Tibial artery (tissue), 4 donors: ENCODE measurements around the gene PRAMEF17.
"Not testable (repeated sequence)": the region's sequence is repeated elsewhere in the genome, so short reads cannot be mapped to it uniquely, and the experiment has no call there.

Experiments
- DNase-seq, 2 donors: peaks; one replicate each; pipeline ENCODE4 v3.0.0-alpha.2; 2019
- H3K27ac ChIP-seq, 2 donors: fragments of 200-600 bp; sonication (generic) in 1 of 2; 1 replicate in 1 of 2; 2 replicates in 1 of 2; pipeline ENCODE4 v1.5.1; 2018 to 2019; ENCODE audit warnings: mild to moderate bottlenecking in 1 of 2
- H3K27me3 ChIP-seq, 2 donors: fragments of 200-600 bp; sonication (generic) in 1 of 2; one replicate each; pipeline versions ENCODE4 v1.5.1 to v1.6.0; 2016 to 2019
- H3K36me3 ChIP-seq, 3 donors: fragments of 200-600 bp; sonication (generic) in 2 of 3; one replicate each; pipeline ENCODE4 v1.5.1; 2016 to 2019; ENCODE audit warnings: mild to moderate bottlenecking in 2 of 3
- H3K4me1 ChIP-seq, 4 donors: fragments of 200-600 bp; sonication (generic) in 2 of 4; 1 replicate in 3 of 4; 2 replicates in 1 of 4; pipeline ENCODE4 v1.5.1; 2016 to 2019
- H3K4me3 ChIP-seq, 2 donors: fragments of 200-600 bp; sonication (generic) in 1 of 2; 1 replicate in 1 of 2; 2 replicates in 1 of 2; pipeline ENCODE4 v1.5.1; 2018 to 2019; ENCODE audit warnings: mild to moderate bottlenecking in 2 of 2
- H3K9me3 ChIP-seq, 3 donors: fragments of 200-600 bp; sonication (generic) in 1 of 3; one replicate each; pipeline ENCODE4 v1.5.1; 2016 to 2019
- CTCF ChIP-seq, 2 experiments: fragments of 200-600 bp in 1 of 2; fragments of 450-650 bp in 1 of 2; IDR thresholded peaks; one replicate each; pipeline ENCODE4 v1.5.1; 2017 to 2019; ENCODE audit warnings: antibody characterized with exemption in 2 of 2, mild to moderate bottlenecking in 1 of 2, moderate library complexity in 1 of 2
- intact Hi-C: fragments of 100-400 bp; cut with DNase I; formaldehyde crosslinking; loops from one replicate; pipeline ENCODE4 v1.15.0; 2023; ENCODE audit warnings: low total_unique reads

Gene PRAMEF17, protein sequence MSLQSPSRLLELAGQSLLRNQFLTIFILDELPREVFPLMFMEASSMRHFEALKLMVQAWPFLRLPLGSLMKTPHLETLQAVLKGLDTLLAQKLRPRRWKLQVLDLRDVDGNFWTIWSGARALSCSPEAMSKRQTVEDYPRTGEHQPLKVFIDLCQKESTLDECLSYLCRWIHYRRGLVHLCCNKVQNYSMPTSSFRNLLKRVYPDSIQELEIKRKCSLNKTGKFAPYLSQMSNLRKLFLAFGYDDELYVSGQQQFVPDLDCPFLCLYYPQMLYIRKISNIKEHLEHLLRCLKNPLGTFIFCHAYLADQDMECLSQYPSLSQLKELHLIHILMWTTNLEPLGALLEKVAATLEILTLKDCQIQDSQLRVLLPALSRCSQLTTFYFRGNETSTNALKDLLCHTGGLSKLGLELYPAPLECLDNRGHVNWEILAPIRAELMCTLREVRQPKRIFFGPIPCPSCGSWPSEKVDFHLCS

GRCh38 chr1:13389332-13389731, at the start of gene PRAMEF17:
Gene PRAMEF17 (plus strand): TSS chr1:13389632. CDS start chr1:13389658, 26 bp downstream.
- H3K27me3 ChIP-seq, H3K4me1 ChIP-seq, intact Hi-C loops, H3K9me3 ChIP-seq, H3K27ac ChIP-seq, H3K36me3 ChIP-seq, DNase-seq, H3K4me3 ChIP-seq: not testable (repeated sequence)

DNA sequence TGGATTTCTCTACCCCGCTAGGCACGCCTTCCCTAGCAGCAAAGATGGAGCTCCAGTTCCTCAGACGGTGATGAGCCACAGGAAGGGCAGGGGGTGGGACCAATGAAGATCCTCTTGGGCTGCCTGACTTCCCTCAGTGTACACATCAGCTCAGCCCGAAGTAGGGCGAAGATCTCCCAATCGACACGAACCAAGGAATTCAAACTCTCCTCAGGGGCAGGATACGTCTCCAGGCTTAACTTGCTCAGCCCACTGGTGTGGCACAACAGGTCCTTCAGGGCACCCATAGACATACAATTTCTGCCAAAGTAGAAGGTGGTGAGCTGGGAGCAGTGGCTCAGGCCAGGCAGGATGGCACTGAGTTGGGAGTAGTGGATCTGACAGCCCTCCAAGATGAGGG, 46.9 kb upstream of the PRAMEF17 start:
- DNase-seq, H3K4me1 ChIP-seq, H3K4me3 ChIP-seq, intact Hi-C loops, H3K27me3 ChIP-seq, H3K36me3 ChIP-seq, H3K9me3 ChIP-seq, H3K27ac ChIP-seq: not testable (repeated sequence)

- H3K4me3 ChIP-seq, intact Hi-C loops, DNase-seq: not testable (repeated sequence)
These were observed 42.4 kb upstream of the PRAMEF17 start, which contains the start of gene PRAMEF14 for GRCh38 chr1:13347034-13347433. Gene PRAMEF14 (minus strand): TSS chr1:13347134. CDS start chr1:13345314, 1,820 bp downstream.

GRCh38 chr1:13353476-13353875, 36.0 kb upstream of the PRAMEF17 start:
- H3K9me3 ChIP-seq, H3K36me3 ChIP-seq, intact Hi-C loops, H3K4me1 ChIP-seq, H3K27ac ChIP-seq, DNase-seq, H3K4me3 ChIP-seq, H3K27me3 ChIP-seq: not testable (repeated sequence)

More at GRCh38 chr1:13347034-13347433, 42.4 kb upstream of the PRAMEF17 start, which contains the start of gene PRAMEF14:
- H3K4me1 ChIP-seq, H3K27me3 ChIP-seq, H3K27ac ChIP-seq, H3K9me3 ChIP-seq, H3K36me3 ChIP-seq: not testable (repeated sequence)

DNA sequence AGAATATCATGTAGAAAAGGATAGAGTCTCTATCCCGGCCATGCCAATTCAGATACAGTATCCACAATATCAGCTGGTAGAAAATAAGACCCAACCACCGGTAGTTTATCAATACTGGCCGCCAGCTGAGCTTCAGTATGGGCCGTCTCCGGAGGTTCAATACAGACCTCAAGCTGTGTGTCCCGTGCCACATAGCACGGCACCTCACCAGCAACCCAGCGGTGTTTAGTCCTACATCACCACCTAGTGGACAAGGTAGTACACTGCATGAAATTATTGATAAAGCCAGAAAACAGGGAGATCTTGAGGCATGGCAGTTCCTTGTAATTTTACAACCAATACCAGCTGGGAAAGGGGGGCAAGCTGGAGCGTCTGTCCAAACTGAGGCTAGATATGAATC, 35.0 kb upstream of the PRAMEF17 start:
- H3K36me3 ChIP-seq, DNase-seq, H3K9me3 ChIP-seq, H3K27ac ChIP-seq, H3K4me1 ChIP-seq, intact Hi-C loops, H3K27me3 ChIP-seq, H3K4me3 ChIP-seq: not testable (repeated sequence)

GRCh38 chr1:13356774-13357173, 32.7 kb upstream of the PRAMEF17 start:
- DNase-seq, H3K4me3 ChIP-seq, H3K9me3 ChIP-seq, H3K4me1 ChIP-seq, H3K27ac ChIP-seq, H3K36me3 ChIP-seq, intact Hi-C loops, H3K27me3 ChIP-seq: not testable (repeated sequence)
- TF ChIP-seq CTCF (IDR thresholded peaks at IDR 0.05): peak; percentile 36 to 51

DNA sequence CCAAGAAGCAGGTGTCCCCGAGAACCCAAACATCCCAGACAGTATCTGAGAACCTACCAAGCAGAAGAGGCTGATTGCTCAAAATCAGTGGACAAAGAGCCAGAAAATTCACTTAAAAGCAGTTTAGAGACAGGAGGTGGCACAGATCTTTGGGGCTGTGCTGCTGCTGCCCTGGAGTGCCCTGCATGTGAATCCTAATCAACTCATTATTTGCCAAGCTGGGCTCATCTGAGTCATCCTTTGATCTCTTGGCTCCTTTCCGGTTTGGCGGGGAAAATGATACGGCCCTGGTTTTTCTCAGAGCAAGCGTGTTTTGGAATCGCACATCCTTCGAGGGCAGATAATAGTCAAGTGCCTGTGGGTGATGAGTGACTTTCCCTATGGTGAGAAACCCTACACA, 27.1 kb upstream of the PRAMEF17 start:
- DNase-seq, H3K4me1 ChIP-seq, H3K9me3 ChIP-seq, H3K27me3 ChIP-seq, intact Hi-C loops, H3K4me3 ChIP-seq, H3K36me3 ChIP-seq, H3K27ac ChIP-seq: not testable (repeated sequence)

GRCh38 chr1:13364928-13365327, 24.5 kb upstream of the PRAMEF17 start:
- H3K36me3 ChIP-seq, H3K27me3 ChIP-seq, intact Hi-C loops, DNase-seq, H3K4me3 ChIP-seq, H3K9me3 ChIP-seq, H3K27ac ChIP-seq, H3K4me1 ChIP-seq: not testable (repeated sequence)

- H3K4me3 ChIP-seq, H3K9me3 ChIP-seq, H3K4me1 ChIP-seq, H3K27me3 ChIP-seq, intact Hi-C loops, H3K27ac ChIP-seq, DNase-seq, H3K36me3 ChIP-seq: not testable (repeated sequence)
These were observed 22.9 kb upstream of the PRAMEF17 start for GRCh38 chr1:13366536-13366935.

DNA sequence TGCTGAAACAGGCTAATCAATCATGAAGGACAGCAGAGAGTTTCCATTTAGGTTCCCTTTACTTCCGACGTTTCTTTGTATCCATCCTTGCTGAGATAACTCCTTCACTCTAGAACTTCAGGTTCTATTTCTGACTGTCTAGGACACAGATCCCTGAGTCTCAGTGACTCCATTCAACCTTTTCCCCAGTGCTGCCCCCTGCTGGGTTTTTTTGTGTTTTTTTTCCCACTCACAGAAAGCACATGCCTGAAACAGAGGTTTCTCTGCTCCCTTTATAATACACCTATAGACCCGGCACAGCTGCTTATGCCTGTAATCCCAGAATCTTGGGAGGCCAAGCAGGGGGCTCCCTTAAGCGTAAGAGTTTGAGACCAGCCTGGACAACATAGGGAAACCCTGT, 20.9 kb upstream of the PRAMEF17 start:
- H3K36me3 ChIP-seq, intact Hi-C loops, H3K27ac ChIP-seq, H3K4me3 ChIP-seq, DNase-seq, H3K4me1 ChIP-seq, H3K27me3 ChIP-seq, H3K9me3 ChIP-seq: not testable (repeated sequence)

- H3K27ac ChIP-seq, H3K4me3 ChIP-seq, H3K36me3 ChIP-seq, H3K27me3 ChIP-seq, H3K9me3 ChIP-seq, intact Hi-C loops, H3K4me1 ChIP-seq, DNase-seq: not testable (repeated sequence)
These were observed 10.4 kb upstream of the PRAMEF17 start for GRCh38 chr1:13378983-13379382.

- H3K36me3 ChIP-seq, H3K27me3 ChIP-seq, H3K4me1 ChIP-seq, H3K4me3 ChIP-seq, H3K9me3 ChIP-seq, intact Hi-C loops, H3K27ac ChIP-seq, DNase-seq: not testable (repeated sequence)
These were observed 9.1 kb upstream of the PRAMEF17 start for GRCh38 chr1:13380380-13380779.

- intact Hi-C loops, H3K36me3 ChIP-seq, H3K9me3 ChIP-seq, H3K27ac ChIP-seq, DNase-seq, H3K4me3 ChIP-seq, H3K4me1 ChIP-seq, H3K27me3 ChIP-seq: not testable (repeated sequence)
These were observed 3.6 kb downstream of the PRAMEF17 start for GRCh38 chr1:13393004-13393403.
